GM12801 (cell line): Measurements from ENCODE around the gene CCKAR.

ENCODE experiments used
- CTCF ChIP-seq: IDR thresholded peaks from one replicate; pipeline ENCODE4 v1.5.1; 2011; ENCODE audit warnings: control low read depth; ENCODE audit not compliant: insufficient read length; ENCODE audit errors: extremely low read depth

Gene CCKAR

DNA sequence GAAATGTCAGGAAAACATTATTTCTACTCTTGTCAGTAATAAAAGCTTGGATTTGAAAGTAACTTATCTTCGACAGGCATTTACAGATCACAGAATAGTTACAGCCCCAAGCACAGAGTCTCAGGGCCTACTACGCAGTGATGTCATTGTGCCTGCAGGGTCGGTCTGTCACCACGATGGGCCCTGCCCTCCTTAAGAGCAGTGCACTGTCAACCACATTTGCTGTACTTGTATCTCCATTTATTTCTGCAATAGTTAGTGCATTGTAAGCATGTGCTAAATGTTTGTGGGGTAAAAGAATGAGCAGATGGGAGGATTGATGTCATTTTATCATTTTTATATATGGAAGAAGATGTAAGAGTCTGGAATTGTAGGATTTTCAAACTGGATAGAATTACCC, 13.6 kb upstream of the CCKAR start:
- TF ChIP-seq CTCF, result no peak

DNA sequence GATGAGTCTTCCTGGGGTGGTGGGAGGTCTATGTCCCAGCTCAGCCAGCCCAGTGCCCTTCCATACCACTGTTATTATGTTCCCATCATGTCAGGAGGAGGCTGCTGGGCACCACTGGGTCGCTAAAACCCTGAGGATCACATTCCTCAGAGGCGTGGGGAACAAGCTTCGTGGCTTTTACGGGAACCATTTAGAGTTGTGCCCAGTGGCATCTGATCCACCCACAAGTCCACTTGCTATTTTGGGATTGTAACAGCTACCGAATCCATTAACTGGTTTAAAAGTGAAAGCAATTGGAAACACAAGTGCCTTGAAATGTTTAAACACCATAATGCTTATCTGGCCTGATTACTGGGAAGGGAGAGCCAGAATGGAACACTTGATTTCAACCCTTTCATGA, 13.1 kb upstream of the CCKAR start:
- TF ChIP-seq CTCF, result no peak

GRCh38 chr4:26496207-26496783, 6.0 kb upstream of the CCKAR start:
- no peak for TF ChIP-seq CTCF

DNA sequence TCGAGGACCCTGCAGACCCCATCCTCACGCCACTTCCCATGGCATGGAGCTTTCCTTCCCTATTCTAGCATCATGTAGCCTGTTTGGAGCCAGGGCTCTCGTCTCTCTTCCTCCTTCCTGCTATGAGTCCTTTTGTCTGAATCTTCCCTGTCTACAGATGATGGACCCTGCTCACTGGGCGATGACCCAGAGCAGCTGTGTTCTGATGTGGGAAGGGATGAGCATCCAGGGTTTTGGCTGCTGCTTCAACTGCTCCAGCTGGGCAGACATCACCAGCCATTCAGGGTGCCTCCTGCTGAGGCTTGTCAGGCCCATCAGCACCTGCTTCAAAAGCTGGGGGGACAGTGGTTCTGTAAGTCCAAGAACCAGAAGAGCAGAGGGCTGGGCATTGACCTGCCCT, 3.2 kb upstream of the CCKAR start:
- no peak for TF ChIP-seq CTCF

DNA sequence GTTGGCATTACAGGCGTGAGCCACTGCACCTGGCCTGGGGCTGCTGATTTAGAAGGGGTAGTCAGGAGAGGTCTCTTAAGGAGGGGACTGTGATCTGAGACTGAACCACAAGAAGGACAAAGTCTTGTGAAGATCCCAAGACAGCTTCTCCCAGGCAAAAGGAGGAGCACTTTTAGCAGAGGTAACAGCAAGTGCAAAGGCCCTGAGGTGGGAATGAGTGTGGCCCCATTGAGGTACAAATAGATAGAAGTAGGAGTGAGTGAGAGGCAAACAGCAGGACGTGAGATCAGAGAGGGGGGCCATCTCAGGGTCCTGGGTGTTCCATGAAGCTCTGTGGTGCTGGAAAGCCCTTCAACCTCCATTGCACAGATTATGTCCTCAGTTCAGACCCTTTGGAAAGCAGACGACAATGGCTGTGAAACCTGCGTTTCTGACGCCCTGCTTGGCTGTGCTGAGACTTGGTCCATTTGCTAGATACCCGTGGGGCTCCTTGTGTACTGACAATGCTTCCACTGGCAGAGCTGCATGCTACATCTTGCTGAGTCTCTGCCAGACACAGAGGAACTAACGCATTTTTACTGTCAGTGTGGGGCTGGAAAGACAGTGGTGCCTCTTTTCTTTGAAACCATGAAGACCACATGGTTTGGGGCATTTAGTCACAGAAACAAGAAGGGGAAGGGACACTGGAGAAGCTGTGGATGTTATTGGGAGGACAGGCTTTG, 1.3 kb upstream of the CCKAR start:
- TF ChIP-seq CTCF, result no peak

- no peak for TF ChIP-seq CTCF
Observed at GRCh38 chr4:26490960-26491284, 638 bp upstream of the CCKAR start.

DNA sequence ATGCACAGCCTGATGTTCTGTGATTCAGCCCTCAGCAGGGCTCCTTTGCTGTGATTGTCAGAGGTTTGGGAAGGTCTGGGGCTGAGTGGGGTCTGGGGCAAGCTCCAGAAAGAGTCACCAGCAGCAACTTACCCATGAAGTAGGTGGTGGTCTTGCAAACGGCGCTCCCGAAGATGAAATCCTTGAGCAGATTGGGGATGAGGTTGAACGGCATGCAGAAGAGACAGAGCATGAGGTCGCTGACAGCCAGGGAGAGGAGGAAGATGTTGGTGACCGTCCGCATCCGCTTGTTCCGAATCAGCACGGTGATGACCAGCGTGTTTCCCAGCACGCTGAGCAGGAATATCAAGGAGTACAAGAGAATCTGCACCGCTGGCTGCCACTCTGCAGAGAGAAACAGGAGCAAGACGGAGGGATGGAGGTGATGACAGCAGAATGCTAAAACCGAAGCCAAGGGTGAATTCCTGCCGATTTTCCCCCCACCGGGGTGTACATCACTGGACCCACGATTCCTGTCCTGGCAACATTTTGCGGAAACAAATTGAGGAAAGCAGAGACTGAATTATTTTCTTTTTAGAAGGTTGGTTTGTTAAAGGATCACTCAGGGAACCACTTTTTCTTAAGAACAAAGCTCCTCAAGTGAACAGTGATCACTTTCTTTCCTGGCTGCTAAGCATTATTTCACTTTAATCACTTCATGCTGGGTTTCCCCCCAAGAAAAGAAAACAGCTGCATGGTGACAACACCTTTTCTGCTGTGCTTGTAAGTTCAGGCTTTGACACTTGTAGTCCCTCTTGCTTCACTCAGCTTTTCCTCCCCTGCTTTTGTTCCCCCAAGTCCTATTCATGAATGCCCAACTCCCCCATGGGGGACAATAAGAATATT, 941 bp downstream of the CCKAR start:
- no peak for TF ChIP-seq CTCF
